Esophagus muscularis mucosa (tissue), 4 donors: ENCODE results near the gene MYMK. TPM values are rescaled to one million over a fixed set of nuclear protein-coding genes. Genes with fewer than 3 reads are reported as not detected.

Source experiments
- DNase-seq: peaks from one replicate; pipeline ENCODE4 v3.0.0-alpha.2; 2017; ENCODE audit errors: extremely low spot score
- H3K27ac ChIP-seq, 4 donors: fragments of 200-600 bp; sonication (generic); replicated peaks in 1 of 4; 1 replicate in 3 of 4; 2 replicates in 1 of 4; pipeline ENCODE4 v1.5.1; 2016 to 2019; ENCODE audit warnings: mild to moderate bottlenecking in 1 of 4
- H3K27me3 ChIP-seq, 4 donors: fragments of 200-600 bp; sonication (generic); one replicate each; pipeline versions ENCODE4 v1.5.1 to v1.6.0; 2016 to 2019
- H3K36me3 ChIP-seq, 4 donors: fragments of 200-600 bp; sonication (generic); one replicate each; pipeline ENCODE4 v1.5.1; 2016 to 2019
- H3K4me1 ChIP-seq, 4 donors: fragments of 200-600 bp; sonication (generic); one replicate each; pipeline ENCODE4 v1.5.1; 2016 to 2019
- H3K4me3 ChIP-seq, 4 donors: fragments of 200-600 bp; sonication (generic); 1 replicate in 2 of 4; 2 replicates in 2 of 4; pipeline ENCODE4 v1.5.1; 2016 to 2019; ENCODE audit warnings: mild to moderate bottlenecking in 4 of 4, moderate library complexity in 1 of 4
- H3K9me3 ChIP-seq, 4 donors: fragments of 200-600 bp; sonication (generic); 1 replicate in 3 of 4; 2 replicates in 1 of 4; pipeline ENCODE4 v1.5.1; 2016 to 2019
- EP300 ChIP-seq: sonication (generic); formaldehyde crosslinking; IDR thresholded peaks from one replicate; pipeline ENCODE4 v1.6.1; 2017; ENCODE audit warnings: antibody characterized with exemption
- POLR2A ChIP-seq: fragments of 450-650 bp; IDR thresholded peaks from one replicate; pipeline ENCODE4 v1.6.1; 2017; ENCODE audit warnings: antibody characterized with exemption, moderate library complexity, mild to moderate bottlenecking, low read depth
- POLR2AphosphoS5 ChIP-seq, 2 donors: sonication (generic); formaldehyde crosslinking; IDR thresholded peaks; one replicate each; pipeline ENCODE4 v1.6.1; 2017; ENCODE audit warnings: antibody characterized with exemption in 2 of 2
- WGBS: methylation state at CpG from one replicate; pipeline ENCODE4 v1.1.5; 2018; 5-methylcytosine and 5-hydroxymethylcytosine counted together
- intact Hi-C: fragments of 100-400 bp; cut with DNase I; formaldehyde crosslinking; loops from one replicate; pipeline ENCODE4 v1.15.1; 2023
- total RNA-seq, 4 donors: library from RNA; depleted of rRNA; stranded (reverse); fragments of >200 nt; gene quantifications; one replicate each; pipeline versions ENCODE4 v1.1.0 to v1.2.1, GENCODE V29; 2016
- TF ChIP-seq, protein P1 (sequence below), 3 experiments: fragments of 200-600 bp in 2 of 3; fragments of 450-650 bp in 1 of 3; sonication (generic) in 2 of 3; IDR thresholded peaks; one replicate each; pipeline ENCODE4 v1.5.1; 2017 to 2019; ENCODE audit warnings: antibody characterized with exemption in 3 of 3, mild to moderate bottlenecking in 2 of 3, moderate library complexity in 1 of 3

The MYMK gene, protein sequence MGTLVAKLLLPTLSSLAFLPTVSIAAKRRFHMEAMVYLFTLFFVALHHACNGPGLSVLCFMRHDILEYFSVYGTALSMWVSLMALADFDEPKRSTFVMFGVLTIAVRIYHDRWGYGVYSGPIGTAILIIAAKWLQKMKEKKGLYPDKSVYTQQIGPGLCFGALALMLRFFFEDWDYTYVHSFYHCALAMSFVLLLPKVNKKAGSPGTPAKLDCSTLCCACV
- total RNA-seq: not detected

DNA sequence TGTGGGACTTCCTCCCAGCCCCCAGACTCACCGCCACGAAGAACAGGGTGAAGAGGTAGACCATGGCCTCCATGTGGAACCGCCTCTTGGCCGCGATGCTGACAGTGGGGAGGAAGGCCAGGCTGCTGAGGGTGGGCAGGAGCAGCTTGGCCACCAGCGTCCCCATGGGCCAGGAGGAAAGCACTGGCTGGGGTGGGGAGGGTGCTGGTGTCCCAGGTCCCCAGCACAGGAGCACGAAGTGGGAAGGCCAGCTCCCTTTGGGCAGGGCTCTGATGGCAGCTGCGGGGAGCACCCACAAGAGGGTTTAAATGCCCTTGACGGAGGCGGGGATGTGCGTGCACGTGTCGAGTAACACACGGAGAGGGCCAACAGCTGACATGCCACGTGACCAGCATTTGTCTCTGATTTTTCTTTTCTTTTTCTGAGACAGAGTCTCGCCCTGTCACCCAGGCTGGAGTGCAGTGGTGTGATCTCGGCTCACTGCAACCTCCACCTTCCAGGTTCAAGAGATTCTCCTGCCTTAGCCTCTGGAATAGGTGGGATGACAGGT lies at the start of gene MYMK:
Gene MYMK (minus strand): TSS at position 281 of the 550 bp plus-strand sequence. CDS start 115 bp downstream, at position 166.
- Histone ChIP-seq H3K27ac (no peak within 1 kb of the TSS), H3K4me3 (no peak within 1 kb of the TSS), H3K4me1 (peaks cover 16 to 38% (median 36%) of the 10 kb centered on the region in 4 donors), H3K36me3 (no peaks in the 10 kb centered on the region), H3K9me3 (no peaks in the 10 kb centered on the region), H3K27me3 (peaks cover 0 to 31% (median 0%) of the 10 kb centered on the region in 4 donors)
- 97% methylated on average over 17 of the region's 17 CpGs for WGBS
- no peak for DNase-seq
- TF ChIP-seq, protein P1, sequence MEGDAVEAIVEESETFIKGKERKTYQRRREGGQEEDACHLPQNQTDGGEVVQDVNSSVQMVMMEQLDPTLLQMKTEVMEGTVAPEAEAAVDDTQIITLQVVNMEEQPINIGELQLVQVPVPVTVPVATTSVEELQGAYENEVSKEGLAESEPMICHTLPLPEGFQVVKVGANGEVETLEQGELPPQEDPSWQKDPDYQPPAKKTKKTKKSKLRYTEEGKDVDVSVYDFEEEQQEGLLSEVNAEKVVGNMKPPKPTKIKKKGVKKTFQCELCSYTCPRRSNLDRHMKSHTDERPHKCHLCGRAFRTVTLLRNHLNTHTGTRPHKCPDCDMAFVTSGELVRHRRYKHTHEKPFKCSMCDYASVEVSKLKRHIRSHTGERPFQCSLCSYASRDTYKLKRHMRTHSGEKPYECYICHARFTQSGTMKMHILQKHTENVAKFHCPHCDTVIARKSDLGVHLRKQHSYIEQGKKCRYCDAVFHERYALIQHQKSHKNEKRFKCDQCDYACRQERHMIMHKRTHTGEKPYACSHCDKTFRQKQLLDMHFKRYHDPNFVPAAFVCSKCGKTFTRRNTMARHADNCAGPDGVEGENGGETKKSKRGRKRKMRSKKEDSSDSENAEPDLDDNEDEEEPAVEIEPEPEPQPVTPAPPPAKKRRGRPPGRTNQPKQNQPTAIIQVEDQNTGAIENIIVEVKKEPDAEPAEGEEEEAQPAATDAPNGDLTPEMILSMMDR (IDR thresholded peaks at IDR 0.05): no peak
- TF ChIP-seq POLR2AphosphoS5 (IDR thresholded peaks at IDR 0.05): no peak
- intact Hi-C loops: no loop called here

DNA sequence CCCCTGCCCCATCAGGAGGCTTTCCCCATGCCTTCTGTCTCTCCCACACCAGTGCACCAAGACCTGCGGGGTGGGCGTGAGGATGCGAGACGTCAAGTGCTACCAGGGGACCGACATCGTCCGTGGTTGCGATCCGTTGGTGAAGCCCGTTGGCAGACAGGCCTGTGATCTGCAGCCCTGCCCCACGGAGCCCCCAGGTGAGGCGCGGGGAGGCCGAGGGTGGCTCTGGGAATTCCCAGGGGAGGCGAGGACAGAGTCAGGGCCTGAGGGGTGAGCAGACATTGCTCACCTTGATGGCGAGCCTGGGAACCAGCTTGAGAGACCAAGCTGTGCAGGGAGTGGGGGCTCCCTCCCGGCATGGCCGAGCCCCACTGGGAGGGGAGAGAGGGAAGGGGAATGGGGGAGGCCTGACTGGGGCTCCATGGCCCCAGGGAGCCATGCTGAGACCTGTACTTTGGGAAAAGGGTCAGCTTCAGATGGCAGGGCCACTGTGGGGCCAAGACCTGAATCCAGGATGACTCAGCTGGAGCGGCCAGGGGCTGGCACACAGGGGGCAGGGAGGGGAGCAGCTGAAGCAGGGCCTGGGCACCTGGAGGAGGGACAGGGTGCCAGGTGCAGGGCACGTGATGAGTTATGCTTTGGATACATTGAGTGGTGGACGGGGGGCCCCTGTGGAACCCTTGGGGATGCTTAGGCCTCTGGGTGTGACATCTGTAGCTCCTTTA lies 49.2 kb upstream of the MYMK start:
- Histone ChIP-seq H3K36me3 (peaks cover 0 to 8% (median 3%) of the 10 kb centered on the region in 4 donors), H3K27ac (no peak overlapping the region), H3K27me3 (peaks cover 0 to 49% (median 0%) of the 10 kb centered on the region in 4 donors), H3K4me3 (no peak overlapping the region), H3K9me3 (no peaks in the 10 kb centered on the region), H3K4me1 (peaks cover 20 to 34% (median 27%) of the 10 kb centered on the region in 4 donors)
- intact Hi-C loops: no loop called here
- TF ChIP-seq POLR2AphosphoS5 (IDR thresholded peaks at IDR 0.05) (no peak), EP300 (no peak), POLR2A (no peak)
- TF ChIP-seq, protein P1 (IDR thresholded peaks at IDR 0.05): no peak
- DNase-seq: no peak
- WGBS: 92% methylated on average over 19 of the region's 21 CpGs

DNA sequence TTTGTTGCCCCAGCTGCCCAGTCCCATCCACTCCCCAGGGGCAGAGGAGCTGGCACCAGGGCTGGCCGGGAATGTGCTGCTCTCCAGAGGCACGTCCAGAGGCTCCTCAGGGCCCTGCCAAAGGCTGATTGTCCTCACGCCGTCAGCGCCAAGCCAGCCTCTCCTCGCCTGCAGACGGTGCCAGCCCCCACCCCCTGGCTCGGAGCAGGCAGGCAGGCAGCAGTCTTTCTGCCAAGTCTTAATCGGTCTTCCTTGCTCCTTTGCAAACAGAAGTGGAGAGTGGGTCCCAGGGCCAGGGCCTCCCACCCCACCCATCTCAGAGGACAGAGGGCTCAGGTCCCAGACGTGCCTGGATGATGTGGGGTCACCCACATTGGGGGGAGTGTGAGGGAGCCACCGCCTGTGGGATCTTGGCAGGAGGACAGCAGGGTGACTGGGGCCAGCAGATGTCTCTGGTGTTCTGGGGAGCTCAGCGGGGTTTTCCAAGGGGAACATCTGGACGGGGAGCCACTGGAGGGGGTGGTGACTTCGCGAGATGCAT lies 48.1 kb upstream of the MYMK start:
- no peak overlapping the region for H3K4me3 ChIP-seq
- H3K4me1 ChIP-seq: peaks cover 20 to 34% (median 27%) of the 10 kb centered on the region in 4 donors
- intact Hi-C loops: no loop called here
- peaks cover 0 to 8% (median 3%) of the 10 kb centered on the region in 4 donors for H3K36me3 ChIP-seq
- no peak overlapping the region for H3K27ac ChIP-seq
- no peaks in the 10 kb centered on the region for H3K9me3 ChIP-seq
- WGBS: 38% methylated on average over 9 of the region's 15 CpGs
- no peak for DNase-seq
- no peak for TF ChIP-seq EP300
- TF ChIP-seq, protein P1 (IDR thresholded peaks at IDR 0.05): no peak
- peak in 1 of 2 donors; percentile 21 for TF ChIP-seq POLR2AphosphoS5 (IDR thresholded peaks at IDR 0.05)
- no peak for TF ChIP-seq POLR2A
- peaks cover 0 to 39% (median 0%) of the 10 kb centered on the region in 4 donors for H3K27me3 ChIP-seq

DNA sequence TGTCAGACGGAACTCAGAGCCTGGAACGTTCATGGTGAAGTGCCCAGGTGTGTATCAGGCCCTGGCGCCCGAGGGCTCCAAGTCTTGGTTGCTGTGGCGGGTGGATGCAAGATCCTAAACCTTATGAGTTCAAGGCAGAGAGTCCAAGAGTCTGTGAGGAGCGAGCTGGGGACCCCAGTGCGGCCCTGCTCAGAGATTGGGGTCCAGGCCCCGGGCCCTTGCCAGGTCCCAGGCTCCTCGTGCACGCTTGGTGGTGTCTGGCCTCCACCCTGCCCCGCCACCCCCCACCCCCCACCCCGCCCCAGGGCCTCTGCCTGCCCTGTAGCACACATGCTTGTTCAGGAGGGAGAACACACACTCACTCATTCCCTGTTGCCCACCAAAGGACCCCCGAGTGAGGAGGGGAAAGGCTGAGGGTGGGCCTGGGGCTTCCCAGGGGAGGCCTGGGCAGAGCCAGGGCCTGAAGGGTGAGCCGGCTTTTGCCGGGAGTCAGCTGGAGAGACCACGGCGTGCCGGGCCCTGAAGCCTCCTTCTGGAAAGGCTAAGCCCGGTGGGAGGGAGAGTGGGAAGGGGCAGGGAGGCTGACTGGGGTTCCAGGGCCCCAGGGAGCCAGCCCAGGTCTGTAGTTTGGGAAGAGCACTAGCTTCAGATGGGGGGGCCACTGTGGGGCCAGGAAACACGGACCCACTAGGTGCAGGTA lies 47.3 kb upstream of the MYMK start:
- H3K9me3 ChIP-seq: no peaks in the 10 kb centered on the region
- TF ChIP-seq POLR2A: no peak
- no peak for TF ChIP-seq POLR2AphosphoS5 (IDR thresholded peaks at IDR 0.05)
- TF ChIP-seq, protein P1 (IDR thresholded peaks at IDR 0.05): no peak
- no peak for TF ChIP-seq EP300
- intact Hi-C loops: no loop called here
- H3K27me3 ChIP-seq: peaks cover 0 to 31% (median 0%) of the 10 kb centered on the region in 4 donors
- 85% methylated on average over 20 of the region's 20 CpGs for WGBS
- DNase-seq: no peak
- H3K4me3 ChIP-seq: no peak overlapping the region
- no peak overlapping the region for H3K27ac ChIP-seq
- peaks cover 0 to 8% (median 3%) of the 10 kb centered on the region in 4 donors for H3K36me3 ChIP-seq
- H3K4me1 ChIP-seq: peaks cover 20 to 33% (median 24%) of the 10 kb centered on the region in 4 donors
